Uterus (tissue), 4 donors: ENCODE data around the gene CCDC170. TPM values are rescaled to one million over a fixed set of nuclear protein-coding genes. Genes with fewer than 3 reads are reported as not detected.
A peak's percentile ranks its signal among the peaks of the same experiment; 100 is the strongest.

Source experiments
- DNase-seq, 2 donors: peaks; one replicate each; pipeline ENCODE4 v3.0.0-alpha.2; 2019 to 2020
- H3K27ac ChIP-seq, 2 donors: fragments of 200-600 bp; sonication (generic); 1 replicate in 1 of 2; 2 replicates in 1 of 2; pipeline ENCODE4 v1.5.1; 2016 to 2018
- H3K27me3 ChIP-seq, 2 donors: fragments of 200-600 bp; sonication (generic); one replicate each; pipeline ENCODE4 v1.5.1; 2018 to 2019; ENCODE audit warnings: control low read depth in 1 of 2
- H3K36me3 ChIP-seq, 2 donors: fragments of 200-600 bp; sonication (generic); one replicate each; pipeline ENCODE4 v1.5.1; 2019; ENCODE audit warnings: control low read depth in 1 of 2
- H3K4me1 ChIP-seq, 2 donors: fragments of 200-600 bp; sonication (generic); one replicate each; pipeline ENCODE4 v1.5.1; 2018 to 2019; ENCODE audit warnings: control low read depth in 1 of 2
- H3K4me3 ChIP-seq, 2 donors: fragments of 200-600 bp; sonication (generic); 1 replicate in 1 of 2; 2 replicates in 1 of 2; pipeline ENCODE4 v1.5.1; 2018 to 2019; ENCODE audit warnings: mild to moderate bottlenecking in 1 of 2
- H3K9me3 ChIP-seq, 2 donors: fragments of 200-600 bp; sonication (generic); one replicate each; pipeline ENCODE4 v1.5.1; 2019; ENCODE audit warnings: control low read depth in 1 of 2
- POLR2A ChIP-seq, 2 donors: fragments of 450-650 bp; IDR thresholded peaks; one replicate each; pipeline ENCODE4 v1.6.1; 2016; ENCODE audit warnings: antibody characterized with exemption in 2 of 2, mild to moderate bottlenecking in 1 of 2, moderate library complexity in 1 of 2
- intact Hi-C: fragments of 100-400 bp; cut with DNase I; formaldehyde crosslinking; loops from one replicate; pipeline ENCODE4 v1.15.1; 2023; ENCODE audit warnings: low total_unique reads
- total RNA-seq, 4 donors: library from RNA; depleted of rRNA in 3 of 4; stranded (reverse); fragments of >200 nt in 3 of 4; gene quantifications; one replicate each; pipeline versions ENCODE4 v1.1.0 to v1.2.4, GENCODE V29; 2014 to 2023
- TF ChIP-seq, protein P1 (sequence below), 4 experiments: fragments of 200-600 bp in 2 of 4; fragments of 450-650 bp in 2 of 4; sonication (generic) in 2 of 4; IDR thresholded peaks; one replicate each; pipeline ENCODE4 v1.5.1; 2016 to 2019; ENCODE audit warnings: antibody characterized with exemption in 4 of 4, mild to moderate bottlenecking in 2 of 4, moderate library complexity in 1 of 4
- donor health status: DM: yes; HTN: yes; CAD: no.

CCDC170 gene
- total RNA-seq, 4 donors from 2014 or later: 0.29 to 14.2 (median 4.1) TPM

GRCh38 chr6:151614630-151615029 lies 120.8 kb downstream of the CCDC170 start:
- Histone ChIP-seq H3K9me3 (no peaks in the 10 kb centered on the region), H3K36me3 (no peaks in the 10 kb centered on the region), H3K27me3 (no peaks in the 10 kb centered on the region), H3K4me3 (no peak overlapping the region), H3K27ac (peak overlapping the region; percentile 54 to 75), H3K4me1 (peaks cover 0 to 4% of the 10 kb centered on the region in 2 donors)
- TF ChIP-seq, protein P1, sequence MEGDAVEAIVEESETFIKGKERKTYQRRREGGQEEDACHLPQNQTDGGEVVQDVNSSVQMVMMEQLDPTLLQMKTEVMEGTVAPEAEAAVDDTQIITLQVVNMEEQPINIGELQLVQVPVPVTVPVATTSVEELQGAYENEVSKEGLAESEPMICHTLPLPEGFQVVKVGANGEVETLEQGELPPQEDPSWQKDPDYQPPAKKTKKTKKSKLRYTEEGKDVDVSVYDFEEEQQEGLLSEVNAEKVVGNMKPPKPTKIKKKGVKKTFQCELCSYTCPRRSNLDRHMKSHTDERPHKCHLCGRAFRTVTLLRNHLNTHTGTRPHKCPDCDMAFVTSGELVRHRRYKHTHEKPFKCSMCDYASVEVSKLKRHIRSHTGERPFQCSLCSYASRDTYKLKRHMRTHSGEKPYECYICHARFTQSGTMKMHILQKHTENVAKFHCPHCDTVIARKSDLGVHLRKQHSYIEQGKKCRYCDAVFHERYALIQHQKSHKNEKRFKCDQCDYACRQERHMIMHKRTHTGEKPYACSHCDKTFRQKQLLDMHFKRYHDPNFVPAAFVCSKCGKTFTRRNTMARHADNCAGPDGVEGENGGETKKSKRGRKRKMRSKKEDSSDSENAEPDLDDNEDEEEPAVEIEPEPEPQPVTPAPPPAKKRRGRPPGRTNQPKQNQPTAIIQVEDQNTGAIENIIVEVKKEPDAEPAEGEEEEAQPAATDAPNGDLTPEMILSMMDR (IDR thresholded peaks at IDR 0.05): no peak
- no peak for TF ChIP-seq POLR2A (IDR thresholded peaks at IDR 0.05)
- no peak for DNase-seq
- intact Hi-C loops: no loop called here

DNA sequence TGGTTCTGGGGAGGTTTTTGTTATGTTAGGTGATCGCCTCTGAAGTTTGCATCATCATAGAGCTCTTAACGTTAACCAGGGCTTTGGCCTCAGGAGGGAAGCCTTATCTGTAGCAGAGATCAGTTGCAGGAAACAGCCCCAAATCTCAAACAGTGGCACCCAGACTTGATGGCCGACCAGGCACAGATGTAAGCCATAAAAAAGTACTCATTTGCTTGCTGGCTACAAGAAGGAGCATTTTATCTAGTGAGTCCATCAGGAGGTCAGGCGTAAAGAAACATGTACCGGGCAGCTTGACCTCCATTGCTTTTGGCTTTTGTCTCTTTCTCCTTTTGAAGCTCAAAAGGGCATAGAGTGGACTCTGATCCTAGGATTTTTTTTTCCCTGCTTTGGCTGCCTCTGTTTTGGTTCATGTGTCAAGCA lies 122.3 kb downstream of the CCDC170 start:
- DNase-seq: peak; percentile 49 to 82
- peak overlapping the region; percentile 54 to 75 for H3K27ac ChIP-seq
- no peak overlapping the region for H3K4me3 ChIP-seq
- intact Hi-C loops: no loop called here
- no peaks in the 10 kb centered on the region for H3K36me3 ChIP-seq
- peaks cover 0 to 4% of the 10 kb centered on the region in 2 donors for H3K4me1 ChIP-seq
- H3K27me3 ChIP-seq: no peaks in the 10 kb centered on the region
- H3K9me3 ChIP-seq: no peaks in the 10 kb centered on the region
- no peak for TF ChIP-seq POLR2A (IDR thresholded peaks at IDR 0.05)
- TF ChIP-seq, protein P1 (IDR thresholded peaks at IDR 0.05): no peak

DNA sequence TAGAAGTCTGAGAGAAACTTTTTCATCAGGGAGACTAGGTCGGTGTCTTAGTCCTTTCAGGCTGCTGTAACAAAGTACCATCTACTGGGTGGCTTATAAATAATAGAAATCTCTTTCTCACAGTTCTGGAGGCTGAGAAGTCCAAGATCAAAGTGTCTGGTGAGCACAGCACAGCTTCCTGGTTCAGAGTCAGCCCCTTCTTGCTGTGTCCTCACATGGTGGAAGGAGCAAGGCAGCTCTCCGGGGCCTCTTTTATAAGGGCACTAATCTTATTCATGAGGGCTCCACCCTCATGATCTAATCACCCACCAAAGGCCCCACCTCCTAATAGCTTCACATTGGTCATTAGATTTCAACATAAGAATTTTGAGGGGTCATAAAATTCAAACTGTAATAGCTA lies 122.8 kb downstream of the CCDC170 start:
- no peak for TF ChIP-seq POLR2A (IDR thresholded peaks at IDR 0.05)
- TF ChIP-seq, protein P1 (IDR thresholded peaks at IDR 0.05): no peak
- H3K27ac ChIP-seq: peak overlapping the region; percentile 54 to 75
- no peaks in the 10 kb centered on the region for H3K36me3 ChIP-seq
- no peaks in the 10 kb centered on the region for H3K27me3 ChIP-seq
- peaks cover 0 to 4% of the 10 kb centered on the region in 2 donors for H3K4me1 ChIP-seq
- no peak for DNase-seq
- intact Hi-C loops: no loop called here
- no peaks in the 10 kb centered on the region for H3K9me3 ChIP-seq
- H3K4me3 ChIP-seq: no peak overlapping the region

DNA sequence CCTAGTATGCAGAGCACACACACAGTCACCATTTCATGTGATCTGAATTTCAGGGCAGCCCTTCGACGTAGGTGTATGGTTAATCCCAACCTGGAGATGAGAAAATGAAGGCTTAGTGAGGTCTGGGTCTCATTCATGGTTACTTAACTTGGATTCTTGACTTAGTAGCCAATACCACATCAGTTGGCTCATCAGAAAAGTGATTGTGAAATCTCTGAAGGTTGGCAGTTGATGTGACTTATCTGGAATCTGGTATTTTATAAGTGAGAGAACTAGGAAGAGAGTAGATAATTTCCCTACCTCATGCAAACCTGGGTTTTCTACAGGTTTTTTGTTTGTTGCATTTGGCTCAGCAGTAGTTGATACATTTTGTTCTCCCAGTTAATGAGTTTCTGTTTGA lies 123.7 kb downstream of the CCDC170 start:
- intact Hi-C loops: no loop called here
- Histone ChIP-seq H3K4me1 (peaks cover 0 to 4% of the 10 kb centered on the region in 2 donors), H3K27me3 (no peaks in the 10 kb centered on the region), H3K27ac (no peak overlapping the region), H3K36me3 (no peaks in the 10 kb centered on the region), H3K9me3 (no peaks in the 10 kb centered on the region), H3K4me3 (no peak overlapping the region)
- TF ChIP-seq POLR2A (IDR thresholded peaks at IDR 0.05): no peak
- TF ChIP-seq, protein P1 (IDR thresholded peaks at IDR 0.05): no peak
- DNase-seq: no peak

DNA sequence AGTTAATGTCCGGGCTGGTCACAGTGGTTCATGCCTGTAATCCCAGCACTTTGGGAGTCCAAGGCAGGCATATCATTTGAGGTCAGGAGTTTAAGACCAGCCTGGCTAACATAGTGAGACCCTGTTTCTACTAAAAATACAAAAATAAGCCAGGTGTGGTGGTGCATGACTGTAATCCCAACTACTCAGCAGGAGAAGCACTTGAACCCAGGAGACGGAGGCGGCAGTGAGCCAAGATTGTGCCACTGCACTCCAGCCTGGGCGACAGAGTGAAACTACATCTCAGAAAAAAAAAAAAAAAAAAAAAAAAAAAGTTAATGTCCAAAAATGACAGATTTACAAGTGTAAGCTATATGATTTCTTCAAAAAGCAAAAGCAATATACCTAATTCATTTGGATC lies 124.9 kb downstream of the CCDC170 start:
- TF ChIP-seq POLR2A (IDR thresholded peaks at IDR 0.05): no peak
- TF ChIP-seq, protein P1 (IDR thresholded peaks at IDR 0.05): no peak
- Histone ChIP-seq H3K9me3 (no peaks in the 10 kb centered on the region), H3K4me1 (peaks cover 0 to 4% of the 10 kb centered on the region in 2 donors), H3K27me3 (no peaks in the 10 kb centered on the region), H3K27ac (no peak overlapping the region), H3K4me3 (no peak overlapping the region), H3K36me3 (no peaks in the 10 kb centered on the region)
- intact Hi-C loops: no loop called here
- no peak for DNase-seq
